Measurements from ENCODE around the gene TGIF1. TPM values are rescaled to one million over a fixed set of nuclear protein-coding genes. Genes with fewer than 3 reads are reported as not detected.

Gene TGIF1
- total and polyA plus RNA-seq, 10 of the 15 experiments (the other 5 are each of a cell fraction or from before 2014, with no cell fraction given): 1.8 to 8.5 (median 6.4) TPM

GRCh38 chr18:3457261-3457724 is 7.3 kb downstream of the TGIF1 start:
- Histone ChIP-seq H3K27me3 (replicated peaks in 1 of 2; ENCODE audit: control insufficient read depth in 2 of 2, insufficient read depth in 2 of 2, low read length in 1 of 2) (peaks cover 1 to 7% of the 10 kb centered on the region in 2 experiments; a peak in 3 of 4 replicates), H3K4me1 (ENCODE audit: control insufficient read depth, insufficient read depth, low read length) (peaks cover 22% of the 10 kb centered on the region), H3K79me2 (ENCODE audit: control insufficient read depth, insufficient read depth, low read length) (no peaks in the 10 kb centered on the region), H3K27ac (ENCODE audit: control insufficient read depth, insufficient read depth) (no peak overlapping the region), H2AFZ (ENCODE audit: control insufficient read depth, low read depth, low read length) (no peak overlapping the region), H4K20me1 (ENCODE audit: control insufficient read depth, insufficient read depth) (no peaks in the 10 kb centered on the region), H3K36me3 (ENCODE audit: control insufficient read depth in 2 of 2, insufficient read depth in 2 of 2, low read length in 1 of 2) (no peaks in the 10 kb centered on the region), H3K4me2 (ENCODE audit: control insufficient read depth, insufficient read depth) (no peak overlapping the region), H3K4me3 (no peak overlapping the region), H3K9ac (ENCODE audit: control insufficient read depth, insufficient read depth, low read length) (no peak overlapping the region), H3K9me3 (replicated peaks; ENCODE audit: control insufficient read depth, insufficient read depth, low read length) (peaks cover 5% of the 10 kb centered on the region; the same call in 2 of the 3 replicates)
- WGBS (ENCODE audit: insufficient coverage, insufficient replicate concordance, low lambda C conversion rate, missing lambda C conversion rate): 67% methylated on average over 15 of the region's 15 CpGs
- FAIRE-seq: no peak
- ChIA-PET CTCF (interaction anchor here (0.6 to 5.9 kb wide), 15 partner anchors 10 to 1566 kb away, joined by 3 to 79 read pairs (median 7); no protein-coding TSS in a partner anchor), POLR2A (interaction anchor here (1.0 kb wide), 1 partner anchor 138 kb away, joined by 3 read pairs; no protein-coding TSS in a partner anchor), RAD21 (ENCODE audit: unreplicated experiment) (interaction anchor here (0.6 to 4.2 kb wide), 6 partner anchors 56 to 209 kb away, joined by 3 to 36 read pairs (median 4); no protein-coding TSS in a partner anchor), SMC1A (ENCODE audit: uncharacterized antibody, unreplicated experiment) (interaction anchor here (0.6 to 5.4 kb wide), 18 partner anchors 11 to 489 kb away, joined by 3 to 38 read pairs (median 4); no protein-coding TSS in a partner anchor)
- intact Hi-C loops (cut with micrococcal nuclease; ENCODE audit: unreplicated experiment): no loop called here
- no peak for ATAC-seq
- in situ Hi-C loops (cut with MboI): loop anchor here (10.0 kb wide), 1 partner anchor 482 kb away; no protein-coding TSS in a partner anchor
- no TSS peak for BruUV-seq (replicated peaks)
- TF ChIP-seq WRNIP1 (IDR thresholded peaks at IDR 0.05; ENCODE audit: borderline replicate concordance, low read depth, low read length) (no peak), PAX5 (IDR thresholded peaks at IDR 0.05; ENCODE audit: borderline replicate concordance, low read depth, low read length) (no peak), CREB1 (IDR thresholded peaks at IDR 0.05; ENCODE audit: low read depth) (no peak), PBX3 (IDR thresholded peaks at IDR 0.05; ENCODE audit: insufficient replicate concordance, low read depth, low read length) (no peak), JUNB (IDR thresholded peaks at IDR 0.05) (no peak), MLLT1 (IDR thresholded peaks at IDR 0.05) (no peak), RELB (IDR thresholded peaks at IDR 0.05; ENCODE audit: low read depth) (no peak)
- TF ChIP-seq, protein P1, sequence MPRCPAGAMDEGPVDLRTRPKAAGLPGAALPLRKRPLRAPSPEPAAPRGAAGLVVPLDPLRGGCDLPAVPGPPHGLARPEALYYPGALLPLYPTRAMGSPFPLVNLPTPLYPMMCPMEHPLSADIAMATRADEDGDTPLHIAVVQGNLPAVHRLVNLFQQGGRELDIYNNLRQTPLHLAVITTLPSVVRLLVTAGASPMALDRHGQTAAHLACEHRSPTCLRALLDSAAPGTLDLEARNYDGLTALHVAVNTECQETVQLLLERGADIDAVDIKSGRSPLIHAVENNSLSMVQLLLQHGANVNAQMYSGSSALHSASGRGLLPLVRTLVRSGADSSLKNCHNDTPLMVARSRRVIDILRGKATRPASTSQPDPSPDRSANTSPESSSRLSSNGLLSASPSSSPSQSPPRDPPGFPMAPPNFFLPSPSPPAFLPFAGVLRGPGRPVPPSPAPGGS (IDR thresholded peaks at IDR 0.05; ENCODE audit: borderline replicate concordance, insufficient read depth, low read depth, low read length, poor library complexity, severe bottlenecking): no peak
- TF ChIP-seq, protein P2, sequence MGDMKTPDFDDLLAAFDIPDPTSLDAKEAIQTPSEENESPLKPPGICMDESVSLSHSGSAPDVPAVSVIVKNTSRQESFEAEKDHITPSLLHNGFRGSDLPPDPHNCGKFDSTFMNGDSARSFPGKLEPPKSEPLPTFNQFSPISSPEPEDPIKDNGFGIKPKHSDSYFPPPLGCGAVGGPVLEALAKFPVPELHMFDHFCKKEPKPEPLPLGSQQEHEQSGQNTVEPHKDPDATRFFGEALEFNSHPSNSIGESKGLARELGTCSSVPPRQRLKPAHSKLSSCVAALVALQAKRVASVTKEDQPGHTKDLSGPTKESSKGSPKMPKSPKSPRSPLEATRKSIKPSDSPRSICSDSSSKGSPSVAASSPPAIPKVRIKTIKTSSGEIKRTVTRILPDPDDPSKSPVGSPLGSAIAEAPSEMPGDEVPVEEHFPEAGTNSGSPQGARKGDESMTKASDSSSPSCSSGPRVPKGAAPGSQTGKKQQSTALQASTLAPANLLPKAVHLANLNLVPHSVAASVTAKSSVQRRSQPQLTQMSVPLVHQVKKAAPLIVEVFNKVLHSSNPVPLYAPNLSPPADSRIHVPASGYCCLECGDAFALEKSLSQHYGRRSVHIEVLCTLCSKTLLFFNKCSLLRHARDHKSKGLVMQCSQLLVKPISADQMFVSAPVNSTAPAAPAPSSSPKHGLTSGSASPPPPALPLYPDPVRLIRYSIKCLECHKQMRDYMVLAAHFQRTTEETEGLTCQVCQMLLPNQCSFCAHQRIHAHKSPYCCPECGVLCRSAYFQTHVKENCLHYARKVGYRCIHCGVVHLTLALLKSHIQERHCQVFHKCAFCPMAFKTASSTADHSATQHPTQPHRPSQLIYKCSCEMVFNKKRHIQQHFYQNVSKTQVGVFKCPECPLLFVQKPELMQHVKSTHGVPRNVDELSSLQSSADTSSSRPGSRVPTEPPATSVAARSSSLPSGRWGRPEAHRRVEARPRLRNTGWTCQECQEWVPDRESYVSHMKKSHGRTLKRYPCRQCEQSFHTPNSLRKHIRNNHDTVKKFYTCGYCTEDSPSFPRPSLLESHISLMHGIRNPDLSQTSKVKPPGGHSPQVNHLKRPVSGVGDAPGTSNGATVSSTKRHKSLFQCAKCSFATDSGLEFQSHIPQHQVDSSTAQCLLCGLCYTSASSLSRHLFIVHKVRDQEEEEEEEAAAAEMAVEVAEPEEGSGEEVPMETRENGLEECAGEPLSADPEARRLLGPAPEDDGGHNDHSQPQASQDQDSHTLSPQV (IDR thresholded peaks at IDR 0.05): no peak
- DNase-seq (ENCODE audit: low read depth, low spot score): no peak

Measured in GM12878 (cell line).